ENCODE measurements around the gene BEST2. TPM values are rescaled to one million over a fixed set of nuclear protein-coding genes. Genes with fewer than 3 reads are reported as not detected.

The BEST2 gene
- total RNA-seq, 1 experiment from 2014 or later = not detected

GRCh38 chr19:12721656-12722565, 29.7 kb upstream of the BEST2 start:
- TF ChIP-seq SIN3A (IDR thresholded peaks at IDR 0.05; ENCODE audit: borderline replicate concordance, insufficient read depth, low read depth, low read length) (no peak; the same call in 1 of the 2 replicates), POLR2AphosphoS5 (IDR thresholded peaks at IDR 0.05; ENCODE audit: low read depth, low read length) (no peak; the same call in 1 of the 2 replicates), REST (IDR thresholded peaks at IDR 0.05; ENCODE audit: insufficient read depth in 1 of 2, low read depth in 2 of 2, low read length in 1 of 2) (no peak), CTCF (IDR thresholded peaks at IDR 0.05) (no peak), TCF7L2 (IDR thresholded peaks at IDR 0.05; ENCODE audit: low read depth, low read length) (no peak)
- Histone ChIP-seq H3K27me3 (ENCODE audit: control insufficient read depth, insufficient read depth, low read length) (no peaks in the 10 kb centered on the region), H3K36me3 (ENCODE audit: control insufficient read depth, insufficient read depth, low read length) (peaks cover 3% of the 10 kb centered on the region), H3K4me3 (ENCODE audit: low read depth in 2 of 2, low read length in 2 of 2) (peak overlapping the region; percentile 83 to 96), H3K4me1 (ENCODE audit: control insufficient read depth, insufficient read depth, low read length) (peaks cover 5% of the 10 kb centered on the region), H3K9me3 (ENCODE audit: control insufficient read depth, insufficient read depth, low read depth, low read length) (no peaks in the 10 kb centered on the region), H3K27ac (ENCODE audit: low read length) (peak overlapping the region; percentile 98)
- in situ Hi-C loops (cut with HindIII; ENCODE audit: low pct_unique_long_range_greater_than_20kb, low sequenced_read_pairs) (no loop called here), intact Hi-C loops (cut with micrococcal nuclease; ENCODE audit: unreplicated experiment) (no loop called here)
- CTCF ChIA-PET = interaction anchor here (0.9 kb wide), 1 partner anchor 38 kb away, joined by 3 read pairs; no protein-coding TSS in a partner anchor
- BruUV-seq (replicated peaks) = TSS peak; percentile 34
- POLR2A ChIA-PET = interaction anchor here (0.6 to 1.4 kb wide), 2 partner anchors 15 to 81 kb away, joined by 3 to 4 read pairs; partner anchors contain the start of gene GET3
- DNase-seq (ENCODE audit: low read depth, low spot score) (no peak), ATAC-seq (peak; percentile 49)

- intact Hi-C loops (cut with micrococcal nuclease; ENCODE audit: unreplicated experiment) (no loop called here), in situ Hi-C loops (cut with HindIII; ENCODE audit: low pct_unique_long_range_greater_than_20kb, low sequenced_read_pairs) (no loop called here)
- Histone ChIP-seq H3K4me1 (ENCODE audit: control insufficient read depth, insufficient read depth, low read length) (peaks cover 5% of the 10 kb centered on the region), H3K9me3 (ENCODE audit: control insufficient read depth, insufficient read depth, low read depth, low read length) (no peaks in the 10 kb centered on the region), H3K4me3 (ENCODE audit: low read depth in 2 of 2, low read length in 2 of 2) (peak overlapping the region; percentile 83 to 96), H3K36me3 (ENCODE audit: control insufficient read depth, insufficient read depth, low read length) (peaks cover 3% of the 10 kb centered on the region), H3K27me3 (ENCODE audit: control insufficient read depth, insufficient read depth, low read length) (no peaks in the 10 kb centered on the region), H3K27ac (ENCODE audit: low read length) (peak overlapping the region; percentile 98)
- ChIA-PET POLR2A (interaction anchor here (0.6 to 1.4 kb wide), 3 partner anchors 9 to 14 kb away, joined by 4 to 8 read pairs (median 4); partner anchors contain the start of genes GET3 and TRIR), CTCF (interaction anchor here (0.5 kb wide), 1 partner anchor 526 kb away, joined by 7 read pairs; no protein-coding TSS in a partner anchor)
- BruUV-seq (replicated peaks) = TSS peak; percentile 99
- TF ChIP-seq TCF7L2 (IDR thresholded peaks at IDR 0.05; ENCODE audit: low read depth, low read length) (peak; percentile 86), SIN3A (IDR thresholded peaks at IDR 0.05; ENCODE audit: borderline replicate concordance, insufficient read depth, low read depth, low read length) (0 out of 2 replicates have a peak, but pooled peaks have one; percentile 68), REST (IDR thresholded peaks at IDR 0.05; ENCODE audit: insufficient read depth in 1 of 2, low read depth in 2 of 2, low read length in 1 of 2) (no peak), POLR2AphosphoS5 (IDR thresholded peaks at IDR 0.05; ENCODE audit: low read depth, low read length) (peak; percentile 89)
- ATAC-seq = peak; percentile 83
- DNase-seq (ENCODE audit: low read depth, low spot score) = peak; percentile 87
These were observed 28.8 kb upstream of the BEST2 start for GRCh38 chr19:12722566-12723380.

Measured in Panc1 (cell line).